Osteocyte (in vitro differentiated cells): ENCODE data around the gene PGM3. TPM values are rescaled to one million over a fixed set of nuclear protein-coding genes. Genes with fewer than 3 reads are reported as not detected.

Experiments
- DNase-seq: peaks from one replicate; pipeline ENCODE4 v3.0.0; 2021; ENCODE audit warnings: mixed read lengths; ENCODE audit not compliant: unreplicated experiment; ENCODE audit errors: extremely low spot score
- H3K27ac Mint-ChIP-seq: one replicate; pipeline ENCODE4 v1.8.0; 2021; ENCODE audit warnings: mild to moderate bottlenecking, mixed read lengths; ENCODE audit not compliant: unreplicated experiment
- H3K27me3 Mint-ChIP-seq: one replicate; pipeline ENCODE4 v1.8.0; 2021; ENCODE audit warnings: mixed read lengths; ENCODE audit not compliant: unreplicated experiment
- H3K36me3 Mint-ChIP-seq: one replicate; pipeline ENCODE4 v1.8.0; 2021; ENCODE audit warnings: mixed read lengths; ENCODE audit not compliant: unreplicated experiment
- H3K4me1 Mint-ChIP-seq: one replicate; pipeline ENCODE4 v1.8.0; 2021; ENCODE audit warnings: mixed read lengths; ENCODE audit not compliant: unreplicated experiment
- H3K4me3 Mint-ChIP-seq: one replicate; pipeline ENCODE4 v1.8.0; 2021; ENCODE audit warnings: mild to moderate bottlenecking, moderate library complexity, mixed read lengths; ENCODE audit not compliant: unreplicated experiment
- H3K9me3 Mint-ChIP-seq: one replicate; pipeline ENCODE4 v1.8.0; 2021; ENCODE audit warnings: mixed read lengths; ENCODE audit not compliant: unreplicated experiment
- total RNA-seq: library from RNA; stranded (reverse); gene quantifications from 2 replicates; pipeline ENCODE4 v1.2.1, GENCODE V29; 2021
- TF ChIP-seq, protein P1 (sequence below): fragments of 200-600 bp; sonication (generic); IDR thresholded peaks from 2 replicates; pipeline ENCODE4 v1.5.0; 2021; ENCODE audit warnings: antibody characterized with exemption, mild to moderate bottlenecking, moderate library complexity

The PGM3 gene
- total RNA-seq, 1 donor from 2014 or later, result 81.1 TPM

DNA sequence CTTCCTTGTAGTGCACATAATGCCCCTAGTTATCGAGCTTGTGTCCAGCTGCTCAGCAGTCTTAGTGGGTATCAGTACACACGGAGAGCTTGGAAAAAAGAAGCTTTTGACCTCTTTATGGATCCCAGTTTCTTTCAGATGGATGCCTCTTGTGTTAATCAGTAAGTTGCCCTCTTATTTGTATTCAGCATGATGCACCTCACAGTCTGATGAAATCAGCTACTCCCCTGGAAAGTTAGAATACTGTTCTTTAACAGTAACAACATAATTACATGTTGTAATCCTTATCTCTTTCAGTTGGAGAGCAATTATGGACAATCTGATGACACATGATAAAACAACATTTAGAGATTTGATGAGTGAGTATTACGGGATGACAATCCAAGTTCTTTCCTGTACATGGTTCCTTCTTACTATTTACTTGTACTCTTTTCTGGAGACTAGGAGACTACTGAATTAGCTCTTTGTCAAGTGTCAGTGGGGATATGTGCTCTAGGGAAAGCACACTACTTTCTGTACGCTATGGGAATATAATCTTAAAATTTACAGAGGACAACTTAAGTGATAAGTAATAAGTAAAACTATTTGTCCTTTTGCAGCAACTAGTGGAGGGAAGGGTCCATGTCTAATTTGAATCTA is 39.1 kb downstream of the PGM3 start:
- no peak overlapping the region for H3K4me3 Mint-ChIP-seq
- TF ChIP-seq, protein P1, sequence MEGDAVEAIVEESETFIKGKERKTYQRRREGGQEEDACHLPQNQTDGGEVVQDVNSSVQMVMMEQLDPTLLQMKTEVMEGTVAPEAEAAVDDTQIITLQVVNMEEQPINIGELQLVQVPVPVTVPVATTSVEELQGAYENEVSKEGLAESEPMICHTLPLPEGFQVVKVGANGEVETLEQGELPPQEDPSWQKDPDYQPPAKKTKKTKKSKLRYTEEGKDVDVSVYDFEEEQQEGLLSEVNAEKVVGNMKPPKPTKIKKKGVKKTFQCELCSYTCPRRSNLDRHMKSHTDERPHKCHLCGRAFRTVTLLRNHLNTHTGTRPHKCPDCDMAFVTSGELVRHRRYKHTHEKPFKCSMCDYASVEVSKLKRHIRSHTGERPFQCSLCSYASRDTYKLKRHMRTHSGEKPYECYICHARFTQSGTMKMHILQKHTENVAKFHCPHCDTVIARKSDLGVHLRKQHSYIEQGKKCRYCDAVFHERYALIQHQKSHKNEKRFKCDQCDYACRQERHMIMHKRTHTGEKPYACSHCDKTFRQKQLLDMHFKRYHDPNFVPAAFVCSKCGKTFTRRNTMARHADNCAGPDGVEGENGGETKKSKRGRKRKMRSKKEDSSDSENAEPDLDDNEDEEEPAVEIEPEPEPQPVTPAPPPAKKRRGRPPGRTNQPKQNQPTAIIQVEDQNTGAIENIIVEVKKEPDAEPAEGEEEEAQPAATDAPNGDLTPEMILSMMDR, result no peak
- H3K4me1 Mint-ChIP-seq, result peaks cover 7% of the 10 kb centered on the region
- peaks cover 45% of the 10 kb centered on the region for H3K36me3 Mint-ChIP-seq
- H3K27ac Mint-ChIP-seq, result no peak overlapping the region
- no peaks in the 10 kb centered on the region for H3K27me3 Mint-ChIP-seq
- no peaks in the 10 kb centered on the region for H3K9me3 Mint-ChIP-seq
- DNase-seq, result no peak

DNA sequence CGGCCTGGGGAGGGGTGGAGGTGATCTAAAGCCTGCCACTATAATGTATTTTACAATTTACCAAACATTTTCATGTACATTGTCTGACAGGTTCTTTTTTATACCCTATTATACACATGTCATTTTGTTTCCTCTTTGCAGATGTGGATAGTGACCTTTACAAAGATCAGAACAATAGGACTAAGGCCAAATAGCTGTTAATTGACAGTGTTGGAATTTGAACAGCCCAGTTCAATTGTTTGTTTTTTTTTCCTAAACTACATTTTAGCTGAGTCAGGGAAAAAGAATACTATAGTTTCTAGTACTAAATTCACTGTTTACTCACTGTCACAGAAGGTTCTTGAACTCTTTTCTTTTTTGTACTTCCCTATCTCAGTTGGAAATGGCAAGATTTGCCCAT is 40.2 kb downstream of the PGM3 start:
- DNase-seq, result no peak
- Mint-ChIP-seq H3K36me3 (peaks cover 48% of the 10 kb centered on the region), H3K27ac (no peak overlapping the region), H3K4me1 (peaks cover 7% of the 10 kb centered on the region), H3K4me3 (no peak overlapping the region), H3K9me3 (no peaks in the 10 kb centered on the region), H3K27me3 (no peaks in the 10 kb centered on the region)
- TF ChIP-seq, protein P1, result no peak

DNA sequence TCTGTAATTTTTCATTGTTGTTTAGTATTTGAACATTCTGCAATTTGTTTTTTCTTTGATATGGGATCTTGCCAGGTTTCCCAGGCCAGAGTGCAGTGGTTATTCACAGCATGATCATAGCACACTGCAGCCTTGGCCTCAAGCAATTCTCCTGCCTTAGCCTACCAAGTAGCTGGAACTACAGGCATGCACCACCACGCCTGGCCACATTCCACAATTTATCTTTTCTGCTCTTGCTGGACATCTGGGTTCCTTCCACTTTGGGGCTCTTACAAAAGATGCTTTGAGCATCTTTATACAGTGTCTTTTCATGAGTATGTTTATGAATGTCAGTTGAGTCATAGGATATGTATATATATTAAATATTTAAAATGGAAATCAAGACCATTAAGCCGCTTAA is 42.0 kb downstream of the PGM3 start:
- H3K27ac Mint-ChIP-seq, result no peak overlapping the region
- H3K4me1 Mint-ChIP-seq, result peaks cover 7% of the 10 kb centered on the region
- TF ChIP-seq, protein P1, result no peak
- H3K9me3 Mint-ChIP-seq, result no peaks in the 10 kb centered on the region
- no peaks in the 10 kb centered on the region for H3K27me3 Mint-ChIP-seq
- no peak overlapping the region for H3K4me3 Mint-ChIP-seq
- H3K36me3 Mint-ChIP-seq, result peaks cover 44% of the 10 kb centered on the region
- DNase-seq, result no peak

DNA sequence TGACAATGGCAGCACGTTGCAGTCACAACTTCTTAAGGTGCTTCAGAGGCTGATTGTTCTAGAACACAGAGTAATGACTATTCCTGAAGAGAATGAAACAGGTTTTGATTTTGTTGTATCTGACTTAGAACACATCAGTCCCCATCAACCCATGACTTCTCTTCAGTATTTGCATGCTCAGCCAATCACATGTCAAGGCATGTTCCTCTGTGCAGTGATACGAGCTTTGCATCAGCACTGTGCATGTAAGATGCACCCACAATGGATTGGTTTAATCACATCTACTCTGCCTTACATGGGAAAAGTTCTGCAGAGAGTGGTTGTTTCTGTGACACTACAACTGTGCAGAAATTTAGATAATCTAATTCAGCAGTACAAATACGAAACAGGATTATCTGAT is 54.3 kb downstream of the PGM3 start:
- no peak for DNase-seq
- TF ChIP-seq, protein P1, result no peak
- no peak overlapping the region for H3K4me3 Mint-ChIP-seq
- H3K9me3 Mint-ChIP-seq, result no peaks in the 10 kb centered on the region
- peaks cover 48% of the 10 kb centered on the region for H3K36me3 Mint-ChIP-seq
- no peaks in the 10 kb centered on the region for H3K4me1 Mint-ChIP-seq
- no peak overlapping the region for H3K27ac Mint-ChIP-seq
- no peaks in the 10 kb centered on the region for H3K27me3 Mint-ChIP-seq

DNA sequence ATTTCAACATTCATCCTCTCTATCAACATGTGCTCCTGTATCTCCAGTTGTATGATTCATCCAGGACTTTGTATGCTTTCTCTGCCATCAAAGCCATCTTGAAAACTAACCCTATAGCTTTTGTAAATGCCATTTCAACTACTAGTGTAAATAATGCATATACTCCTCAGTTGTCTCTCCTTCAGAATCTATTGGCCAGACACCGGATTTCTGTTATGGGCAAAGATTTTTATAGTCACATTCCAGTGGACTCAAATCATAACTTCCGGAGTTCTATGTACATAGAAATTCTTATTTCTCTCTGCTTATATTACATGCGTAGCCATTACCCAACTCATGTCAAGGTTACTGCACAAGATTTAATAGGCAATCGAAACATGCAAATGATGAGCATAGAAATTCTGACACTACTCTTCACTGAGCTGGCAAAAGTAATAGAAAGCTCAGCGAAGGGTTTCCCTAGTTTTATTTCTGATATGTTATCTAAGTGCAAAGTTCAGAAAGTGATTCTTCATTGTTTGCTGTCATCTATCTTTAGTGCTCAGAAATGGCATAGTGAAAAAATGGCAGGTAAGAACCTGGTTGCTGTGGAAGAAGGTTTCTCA is 54.8 kb downstream of the PGM3 start:
- DNase-seq, result no peak
- H3K27me3 Mint-ChIP-seq, result no peaks in the 10 kb centered on the region

More for the DNA sequence above, 54.8 kb downstream of the PGM3 start:
- Mint-ChIP-seq H3K4me3 (no peak overlapping the region), H3K9me3 (no peaks in the 10 kb centered on the region), H3K4me1 (no peaks in the 10 kb centered on the region), H3K36me3 (peaks cover 43% of the 10 kb centered on the region), H3K27ac (no peak overlapping the region)
- TF ChIP-seq, protein P1, result no peak
